ENCODE results near the gene SOS1. TPM values are rescaled to one million over a fixed set of nuclear protein-coding genes. Genes with fewer than 3 reads are reported as not detected.

SOS1 gene
- total RNA-seq, 1 donor from 2014 or later, result 11.7 TPM

- TF ChIP-seq CTCF (conservative IDR thresholded peaks at IDR 0.05; ENCODE audit: low read depth, low read length), result no peak
- peak overlapping the region; percentile 8 for H3K4me3 ChIP-seq (ENCODE audit: low read depth, low read length)
- no peak for DNase-seq (ENCODE audit: low read depth)
Observed at GRCh38 chr2:39154944-39155343, 34.1 kb upstream of the SOS1 start.

GRCh38 chr2:39153312-39153711, 32.5 kb upstream of the SOS1 start:
- TF ChIP-seq CTCF (conservative IDR thresholded peaks at IDR 0.05; ENCODE audit: low read depth, low read length), result no peak
- no peak for DNase-seq (ENCODE audit: low read depth)

DNA sequence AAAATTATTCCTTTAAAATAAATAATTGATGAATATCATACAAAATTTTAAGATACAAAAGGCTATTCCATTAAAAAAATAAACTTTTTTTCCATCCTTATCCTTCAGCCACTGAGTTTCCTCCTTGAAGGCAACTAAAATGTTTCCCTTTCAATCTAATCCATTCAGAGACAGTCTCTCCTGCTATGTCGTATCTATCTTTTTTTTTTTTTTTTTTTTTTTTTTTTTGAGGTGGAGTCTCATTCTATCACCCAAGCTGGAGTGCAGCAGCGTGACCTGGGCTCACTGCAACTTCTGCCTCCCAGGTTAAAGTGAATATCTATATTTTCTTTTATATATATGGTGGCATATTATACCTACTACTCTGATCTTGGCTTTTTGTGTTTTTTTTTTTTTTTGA, 31.7 kb upstream of the SOS1 start:
- no peak for DNase-seq (ENCODE audit: low read depth)
- no peak overlapping the region for H3K4me3 ChIP-seq (ENCODE audit: low read depth, low read length)
- TF ChIP-seq CTCF (conservative IDR thresholded peaks at IDR 0.05; ENCODE audit: low read depth, low read length), result no peak

More at GRCh38 chr2:39153312-39153711, 32.5 kb upstream of the SOS1 start:
- H3K4me3 ChIP-seq (ENCODE audit: low read depth, low read length), result no peak overlapping the region

GRCh38 chr2:39150890-39151497, 30.1 kb upstream of the SOS1 start:
- DNase-seq (ENCODE audit: low read depth), result no peak
- no peak for TF ChIP-seq CTCF (conservative IDR thresholded peaks at IDR 0.05; ENCODE audit: low read depth, low read length)
- no peak overlapping the region for H3K4me3 ChIP-seq (ENCODE audit: low read depth, low read length)

DNA sequence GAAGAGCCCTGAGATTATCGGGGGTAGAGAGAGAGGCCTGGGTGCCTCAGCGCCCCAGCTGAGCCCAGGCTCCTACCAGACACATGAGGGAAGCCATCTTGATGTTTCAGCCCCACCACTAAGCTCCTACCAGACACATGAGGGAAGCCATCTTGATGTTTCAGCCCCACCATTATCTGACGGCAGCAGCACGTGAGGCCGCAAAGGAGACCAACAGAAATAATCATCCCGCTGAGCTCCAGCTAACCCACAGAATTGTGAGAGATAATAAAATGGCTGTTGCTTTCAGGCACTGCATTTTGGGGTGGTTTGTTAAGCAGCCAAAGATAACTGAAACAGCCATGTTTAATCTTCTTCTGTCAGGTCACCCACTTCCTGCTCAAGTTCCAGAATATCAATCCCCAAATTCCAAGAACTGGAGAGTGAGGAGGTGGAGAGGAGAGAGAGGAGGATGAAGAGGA, 29.3 kb upstream of the SOS1 start:
- H3K4me3 ChIP-seq (ENCODE audit: low read depth, low read length), result no peak overlapping the region
- no peak for DNase-seq (ENCODE audit: low read depth)
- TF ChIP-seq CTCF (conservative IDR thresholded peaks at IDR 0.05; ENCODE audit: low read depth, low read length), result no peak

GRCh38 chr2:39146630-39147029, 25.8 kb upstream of the SOS1 start:
- no peak overlapping the region for H3K4me3 ChIP-seq (ENCODE audit: low read depth, low read length)
- TF ChIP-seq CTCF (conservative IDR thresholded peaks at IDR 0.05; ENCODE audit: low read depth, low read length), result no peak
- no peak for DNase-seq (ENCODE audit: low read depth)

DNA sequence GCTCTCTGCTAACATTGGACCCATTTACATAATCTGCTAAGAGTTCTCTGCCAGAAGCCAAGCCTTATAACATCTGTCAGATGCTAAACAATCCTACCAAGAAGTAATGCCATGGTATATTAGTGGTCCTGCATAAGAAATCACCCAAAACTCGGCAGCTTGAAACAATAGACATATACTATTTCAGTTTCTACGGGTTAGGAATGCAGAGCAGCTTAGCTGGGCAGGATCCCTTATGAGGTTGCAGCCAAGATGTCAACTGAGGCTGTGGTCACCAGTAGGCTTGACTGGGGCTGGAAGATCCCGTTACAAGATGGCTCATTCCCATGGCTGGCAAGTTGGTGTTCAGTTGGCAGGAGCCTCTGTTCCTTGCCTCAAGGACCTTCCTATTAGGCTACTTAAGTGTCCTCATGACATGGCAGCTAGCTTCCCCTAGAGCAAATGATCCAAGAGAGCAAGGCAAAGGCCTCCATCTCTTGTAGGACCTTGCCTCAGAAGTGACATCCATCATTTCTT, 25.1 kb upstream of the SOS1 start:
- TF ChIP-seq CTCF (conservative IDR thresholded peaks at IDR 0.05; ENCODE audit: low read depth, low read length), result no peak
- no peak overlapping the region for H3K4me3 ChIP-seq (ENCODE audit: low read depth, low read length)
- no peak for DNase-seq (ENCODE audit: low read depth)
